Endothelial cell (in vitro differentiated cells): Measurements from ENCODE around the gene OR11G2. TPM values are rescaled to one million over a fixed set of nuclear protein-coding genes. Genes with fewer than 3 reads are reported as not detected.
"Not testable (repeated sequence)": the region's sequence is repeated elsewhere in the genome, so short reads cannot be mapped to it uniquely, and the experiment has no call there.

Experiments
- DNase-seq: peaks from one replicate; pipeline ENCODE4 v3.0.0; 2021; ENCODE audit warnings: low spot score
- H3K27ac Mint-ChIP-seq: one replicate; pipeline ENCODE4 v1.8.0; 2021; ENCODE audit warnings: mixed read lengths, inconsistent platforms; ENCODE audit not compliant: unreplicated experiment
- H3K27me3 Mint-ChIP-seq: one replicate; pipeline ENCODE4 v1.8.0; 2021; ENCODE audit warnings: mild to moderate bottlenecking, moderate library complexity, mixed read lengths, inconsistent platforms; ENCODE audit not compliant: unreplicated experiment
- H3K36me3 Mint-ChIP-seq: one replicate; pipeline ENCODE4 v1.8.0; 2021; ENCODE audit warnings: mild to moderate bottlenecking, low read depth, mixed read lengths, inconsistent platforms; ENCODE audit not compliant: unreplicated experiment
- H3K4me1 Mint-ChIP-seq: one replicate; pipeline ENCODE4 v1.8.0; 2021; ENCODE audit warnings: mild to moderate bottlenecking, mixed read lengths, inconsistent platforms; ENCODE audit not compliant: unreplicated experiment
- H3K4me3 Mint-ChIP-seq: one replicate; pipeline ENCODE4 v1.8.0; 2021; ENCODE audit warnings: mild to moderate bottlenecking, mixed read lengths, inconsistent platforms; ENCODE audit not compliant: unreplicated experiment
- H3K9me3 Mint-ChIP-seq: one replicate; pipeline ENCODE4 v1.8.0; 2021; ENCODE audit warnings: mixed read lengths, inconsistent platforms; ENCODE audit not compliant: unreplicated experiment
- total RNA-seq: library from RNA; stranded (reverse); fragmentation: NEBNext Ultra II Directional; extraction: Animal tissue kit (Norgen Biotek cat#: 25700); gene quantifications from one replicate; pipeline ENCODE4 v1.2.1, GENCODE V29; 2021; ENCODE audit not compliant: unreplicated experiment
- TF ChIP-seq, protein P1 (sequence below): fragments of 200-600 bp; sonication (generic); IDR thresholded peaks from one replicate; pipeline ENCODE4 v1.5.0; 2021; ENCODE audit warnings: antibody characterized with exemption; ENCODE audit not compliant: unreplicated experiment

Gene OR11G2
- total RNA-seq, 1 donor from 2014 or later = not detected

DNA sequence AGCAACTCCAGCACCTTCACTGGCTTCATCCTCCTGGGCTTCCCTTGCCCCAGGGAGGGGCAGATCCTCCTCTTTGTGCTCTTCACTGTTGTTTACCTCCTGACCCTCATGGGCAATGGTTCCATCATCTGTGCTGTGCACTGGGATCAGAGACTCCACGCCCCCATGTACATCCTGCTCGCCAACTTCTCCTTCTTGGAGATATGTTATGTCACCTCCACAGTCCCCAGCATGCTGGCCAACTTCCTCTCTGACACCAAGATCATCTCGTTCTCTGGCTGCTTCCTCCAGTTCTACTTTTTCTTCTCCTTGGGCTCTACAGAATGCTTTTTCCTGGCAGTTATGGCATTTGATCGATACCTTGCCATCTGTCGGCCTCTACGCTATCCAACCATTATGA lies 6.8 kb downstream of the OR11G2 start:
- TF ChIP-seq, protein P1, sequence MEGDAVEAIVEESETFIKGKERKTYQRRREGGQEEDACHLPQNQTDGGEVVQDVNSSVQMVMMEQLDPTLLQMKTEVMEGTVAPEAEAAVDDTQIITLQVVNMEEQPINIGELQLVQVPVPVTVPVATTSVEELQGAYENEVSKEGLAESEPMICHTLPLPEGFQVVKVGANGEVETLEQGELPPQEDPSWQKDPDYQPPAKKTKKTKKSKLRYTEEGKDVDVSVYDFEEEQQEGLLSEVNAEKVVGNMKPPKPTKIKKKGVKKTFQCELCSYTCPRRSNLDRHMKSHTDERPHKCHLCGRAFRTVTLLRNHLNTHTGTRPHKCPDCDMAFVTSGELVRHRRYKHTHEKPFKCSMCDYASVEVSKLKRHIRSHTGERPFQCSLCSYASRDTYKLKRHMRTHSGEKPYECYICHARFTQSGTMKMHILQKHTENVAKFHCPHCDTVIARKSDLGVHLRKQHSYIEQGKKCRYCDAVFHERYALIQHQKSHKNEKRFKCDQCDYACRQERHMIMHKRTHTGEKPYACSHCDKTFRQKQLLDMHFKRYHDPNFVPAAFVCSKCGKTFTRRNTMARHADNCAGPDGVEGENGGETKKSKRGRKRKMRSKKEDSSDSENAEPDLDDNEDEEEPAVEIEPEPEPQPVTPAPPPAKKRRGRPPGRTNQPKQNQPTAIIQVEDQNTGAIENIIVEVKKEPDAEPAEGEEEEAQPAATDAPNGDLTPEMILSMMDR = no peak
- peaks cover 44% of the 10 kb centered on the region for H3K9me3 Mint-ChIP-seq
- H3K27ac Mint-ChIP-seq = no peak overlapping the region
- no peaks in the 10 kb centered on the region for H3K27me3 Mint-ChIP-seq
- H3K4me1 Mint-ChIP-seq = no peaks in the 10 kb centered on the region
- no peak for DNase-seq
- H3K36me3 Mint-ChIP-seq = peaks cover 4% of the 10 kb centered on the region
- H3K4me3 Mint-ChIP-seq = no peak overlapping the region

- H3K4me1 Mint-ChIP-seq = no peaks in the 10 kb centered on the region
- H3K36me3 Mint-ChIP-seq = peaks cover 4% of the 10 kb centered on the region
- peaks cover 40% of the 10 kb centered on the region for H3K9me3 Mint-ChIP-seq
- no peak overlapping the region for H3K27ac Mint-ChIP-seq
- TF ChIP-seq, protein P1 = no peak
- DNase-seq = no peak
- H3K27me3 Mint-ChIP-seq = peaks cover 2% of the 10 kb centered on the region
- no peak overlapping the region for H3K4me3 Mint-ChIP-seq
These were observed 8.3 kb downstream of the OR11G2 start for GRCh38 chr14:20198991-20199390.

DNA sequence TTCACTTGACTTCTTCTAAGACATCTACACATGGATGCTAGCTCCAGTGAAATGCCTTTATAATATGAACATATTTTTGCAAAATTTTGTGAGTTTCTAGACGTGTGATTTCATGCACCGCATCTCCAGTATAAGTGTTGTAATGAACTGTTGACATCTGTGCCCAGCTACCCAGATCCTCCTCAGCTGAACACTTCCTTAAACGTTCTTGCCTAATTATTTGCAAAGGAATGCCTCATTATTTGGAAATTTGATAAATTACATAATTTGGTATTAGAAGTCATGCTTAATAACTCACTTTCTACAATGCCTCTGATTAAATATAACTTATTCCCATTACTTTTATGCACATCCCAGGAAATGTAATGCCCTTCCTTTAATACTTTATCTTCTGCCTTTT lies 14.0 kb downstream of the OR11G2 start:
- DNase-seq = no peak
- TF ChIP-seq, protein P1 = no peak
- Mint-ChIP-seq H3K36me3 (peaks cover 4% of the 10 kb centered on the region), H3K27me3 (peaks cover 2% of the 10 kb centered on the region), H3K9me3 (peaks cover 18% of the 10 kb centered on the region), H3K4me1 (no peaks in the 10 kb centered on the region), H3K27ac (no peak overlapping the region), H3K4me3 (no peak overlapping the region)

DNA sequence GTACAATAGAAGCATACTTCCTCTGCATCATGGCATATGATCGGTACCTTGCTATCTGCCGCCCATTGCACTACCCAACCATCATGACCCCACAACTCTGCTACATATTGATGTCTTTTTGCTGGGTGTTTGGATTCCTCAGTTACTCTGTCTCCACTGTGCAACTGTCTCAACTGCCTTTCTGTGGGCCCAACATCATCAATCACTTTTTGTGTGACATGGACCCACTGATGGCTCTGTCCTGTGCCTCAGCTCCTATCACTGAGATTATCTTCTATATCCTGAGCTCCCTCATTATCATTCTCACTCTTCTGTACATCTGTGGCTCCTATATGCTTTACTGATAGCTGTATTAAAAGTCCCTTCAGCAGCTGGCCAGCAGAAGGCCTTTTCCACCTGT lies 18.9 kb downstream of the OR11G2 start:
- H3K36me3 Mint-ChIP-seq = peaks cover 5% of the 10 kb centered on the region
- H3K4me3 Mint-ChIP-seq = no peak overlapping the region
- no peak for DNase-seq
- H3K4me1 Mint-ChIP-seq = no peaks in the 10 kb centered on the region
- H3K27ac Mint-ChIP-seq = no peak overlapping the region
- TF ChIP-seq, protein P1 = no peak
- H3K27me3 Mint-ChIP-seq = peaks cover 3% of the 10 kb centered on the region
- H3K9me3 Mint-ChIP-seq = peaks cover 32% of the 10 kb centered on the region

- not testable (repeated sequence) for H3K4me3 Mint-ChIP-seq, H3K4me1 Mint-ChIP-seq, H3K27ac Mint-ChIP-seq, H3K27me3 Mint-ChIP-seq, DNase-seq
- peaks cover 26% of the 10 kb centered on the region for H3K9me3 Mint-ChIP-seq
- H3K36me3 Mint-ChIP-seq = peaks cover 12% of the 10 kb centered on the region
These were observed 21.7 kb downstream of the OR11G2 start for GRCh38 chr14:20212406-20212805.

DNA sequence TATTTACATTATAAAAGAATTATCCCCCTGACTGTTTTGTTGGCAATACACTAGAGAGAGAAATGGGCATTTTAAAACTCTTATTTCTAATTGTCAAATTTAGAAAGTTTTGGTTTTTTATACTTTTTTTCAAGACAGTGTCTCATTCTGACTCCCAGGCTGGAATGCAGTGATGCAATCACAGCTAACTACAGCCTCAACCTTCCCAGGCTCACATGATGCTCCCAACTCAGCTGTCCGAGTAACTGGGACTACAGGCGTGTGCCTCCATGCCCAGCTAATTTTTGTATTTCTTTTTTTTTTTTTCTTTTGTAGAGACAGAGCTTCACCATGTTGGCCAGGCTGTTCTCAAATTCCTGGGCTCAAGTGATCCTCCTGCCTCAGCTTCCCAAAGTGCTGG lies 24.5 kb downstream of the OR11G2 start:
- no peak overlapping the region for H3K4me3 Mint-ChIP-seq
- TF ChIP-seq, protein P1 = no peak
- no peak overlapping the region for H3K27ac Mint-ChIP-seq
- H3K9me3 Mint-ChIP-seq = peaks cover 20% of the 10 kb centered on the region
- H3K4me1 Mint-ChIP-seq = no peaks in the 10 kb centered on the region
- H3K36me3 Mint-ChIP-seq = peaks cover 12% of the 10 kb centered on the region
- H3K27me3 Mint-ChIP-seq = peaks cover 3% of the 10 kb centered on the region
- DNase-seq = no peak
